NCI-H748 (cell line): Measurements from ENCODE around the gene ZFR2.
"Not testable (repeated sequence)": the region's sequence is repeated elsewhere in the genome, so short reads cannot be mapped to it uniquely, and the experiment has no call there.

Source experiments
- DNase-seq: peaks from one replicate; lab custom pipeline; 2025; ENCODE audit not compliant: unreplicated experiment; lab: John Stamatoyannopoulos, UW

The ZFR2 gene

GRCh38 chr19:3874695-3875094, 5.9 kb upstream of the ZFR2 start:
- DNase-seq = not testable (repeated sequence)

- peak; percentile 18 for DNase-seq
Measured at GRCh38 chr19:3873151-3873550, 4.3 kb upstream of the ZFR2 start.

GRCh38 chr19:3867971-3868769, 668 bp downstream of the ZFR2 start:
- no peak for DNase-seq

- no peak for DNase-seq
Measured at GRCh38 chr19:3866910-3867638, 1.8 kb downstream of the ZFR2 start.

GRCh38 chr19:3863648-3864047, 5.2 kb downstream of the ZFR2 start:
- no peak for DNase-seq

GRCh38 chr19:3862826-3863500, 5.9 kb downstream of the ZFR2 start:
- no peak for DNase-seq

GRCh38 chr19:3860499-3860898, 8.3 kb downstream of the ZFR2 start:
- DNase-seq = no peak

- peak; percentile 64 for DNase-seq
Measured at GRCh38 chr19:3857449-3858003, 11.3 kb downstream of the ZFR2 start.

- DNase-seq = no peak
Measured at GRCh38 chr19:3855320-3855719, 13.5 kb downstream of the ZFR2 start.

GRCh38 chr19:3852614-3853254, 16.1 kb downstream of the ZFR2 start:
- DNase-seq = peak; percentile 51

- no peak for DNase-seq
Measured at GRCh38 chr19:3852177-3852511, 16.7 kb downstream of the ZFR2 start.

GRCh38 chr19:3851254-3852176, 17.3 kb downstream of the ZFR2 start:
- DNase-seq = no peak

- DNase-seq = no peak
Measured at GRCh38 chr19:3850320-3850972, 18.4 kb downstream of the ZFR2 start.

GRCh38 chr19:3849787-3850186, 19.1 kb downstream of the ZFR2 start:
- DNase-seq = no peak

GRCh38 chr19:3849092-3849491, 19.7 kb downstream of the ZFR2 start:
- DNase-seq = peak; percentile 55

GRCh38 chr19:3844596-3844995, 24.2 kb downstream of the ZFR2 start:
- no peak for DNase-seq

- no peak for DNase-seq
Measured at GRCh38 chr19:3842948-3843347, 25.9 kb downstream of the ZFR2 start.

GRCh38 chr19:3840804-3841203, 28.0 kb downstream of the ZFR2 start:
- no peak for DNase-seq

GRCh38 chr19:3839941-3840340, 28.9 kb downstream of the ZFR2 start:
- DNase-seq = no peak

- no peak for DNase-seq
Measured at GRCh38 chr19:3838661-3839060, 30.2 kb downstream of the ZFR2 start.
